RWPE1 (cell line): ENCODE results near the gene ASB10.

Source experiments
- CTCF ChIA-PET: fragments of 350-600 bp; sonication (Branson Sonifier 250); formaldehyde crosslinking; extraction: SDS; loops from one replicate; lab custom pipeline; 2021; lab: Yijun Ruan, JAX
- POLR2A ChIA-PET: fragments of 400-600 bp; formaldehyde crosslinking; extraction: SDS; loops from one replicate; lab custom pipeline; 2020; ENCODE audit warnings: antibody characterized with exemption; ENCODE audit not compliant: low non-redundant PET; lab: Yijun Ruan, JAX
- DNase-seq: peaks from one replicate; pipeline ENCODE4 v3.0.0; 2012; ENCODE audit warnings: low spot score
- H3K27ac ChIP-seq: fragments of 450-650 bp; 2 replicates; pipeline ENCODE4 v1.5.1; 2017
- TF ChIP-seq, protein P1 (sequence below): fragments of 450-650 bp; conservative IDR thresholded peaks from 2 replicates; pipeline ENCODE4 v1.5.1; 2017; ENCODE audit warnings: low read depth, mild to moderate bottlenecking

The ASB10 gene

DNA sequence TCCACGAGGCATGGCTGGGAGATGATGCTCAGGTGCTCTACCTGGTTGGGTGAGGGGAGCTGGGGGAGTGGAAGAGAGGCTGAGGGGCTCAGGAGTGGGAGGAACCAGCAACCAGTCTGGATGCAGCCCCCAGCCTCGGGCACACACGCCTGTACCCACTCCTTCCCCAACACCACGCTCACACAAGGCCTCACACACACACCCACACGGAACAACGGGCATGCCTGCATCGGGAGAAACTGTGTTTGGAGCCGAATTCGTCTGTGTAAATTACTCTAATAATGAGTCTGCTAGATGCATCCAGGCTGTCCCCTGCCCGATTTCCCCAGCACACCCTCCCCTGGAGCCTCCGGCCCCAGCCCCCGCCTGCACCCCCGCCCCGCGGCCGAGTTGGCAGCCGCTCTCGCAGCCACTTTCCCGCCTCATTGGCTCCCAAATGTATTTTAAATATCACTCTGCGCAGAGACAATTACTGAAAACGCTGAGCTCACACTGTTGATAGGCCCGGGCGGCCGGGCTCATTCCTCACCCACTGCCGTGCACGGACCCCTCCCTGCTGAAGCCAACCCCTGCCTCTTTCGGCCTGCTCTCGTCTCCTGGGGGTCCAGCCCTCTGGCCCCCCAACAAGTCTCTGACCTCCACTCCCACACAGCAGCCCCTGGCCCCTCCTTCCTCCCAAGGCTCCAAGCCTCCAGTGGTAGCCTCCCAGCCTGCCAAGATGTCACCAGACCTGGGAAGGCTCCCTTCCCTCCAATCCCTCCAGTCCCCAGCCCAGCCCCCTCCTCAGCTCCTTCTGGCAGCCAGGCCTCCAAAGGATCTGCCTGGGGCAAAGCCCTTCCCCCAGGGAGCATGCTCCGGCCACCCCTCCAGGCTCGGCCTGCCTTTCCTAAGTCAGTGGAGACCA is 12.1 kb upstream of the ASB10 start:
- no peak overlapping the region for H3K27ac ChIP-seq
- DNase-seq = no peak
- CTCF ChIA-PET = no interaction called here
- TF ChIP-seq, protein P1, sequence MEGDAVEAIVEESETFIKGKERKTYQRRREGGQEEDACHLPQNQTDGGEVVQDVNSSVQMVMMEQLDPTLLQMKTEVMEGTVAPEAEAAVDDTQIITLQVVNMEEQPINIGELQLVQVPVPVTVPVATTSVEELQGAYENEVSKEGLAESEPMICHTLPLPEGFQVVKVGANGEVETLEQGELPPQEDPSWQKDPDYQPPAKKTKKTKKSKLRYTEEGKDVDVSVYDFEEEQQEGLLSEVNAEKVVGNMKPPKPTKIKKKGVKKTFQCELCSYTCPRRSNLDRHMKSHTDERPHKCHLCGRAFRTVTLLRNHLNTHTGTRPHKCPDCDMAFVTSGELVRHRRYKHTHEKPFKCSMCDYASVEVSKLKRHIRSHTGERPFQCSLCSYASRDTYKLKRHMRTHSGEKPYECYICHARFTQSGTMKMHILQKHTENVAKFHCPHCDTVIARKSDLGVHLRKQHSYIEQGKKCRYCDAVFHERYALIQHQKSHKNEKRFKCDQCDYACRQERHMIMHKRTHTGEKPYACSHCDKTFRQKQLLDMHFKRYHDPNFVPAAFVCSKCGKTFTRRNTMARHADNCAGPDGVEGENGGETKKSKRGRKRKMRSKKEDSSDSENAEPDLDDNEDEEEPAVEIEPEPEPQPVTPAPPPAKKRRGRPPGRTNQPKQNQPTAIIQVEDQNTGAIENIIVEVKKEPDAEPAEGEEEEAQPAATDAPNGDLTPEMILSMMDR = no peak
- POLR2A ChIA-PET = no interaction called here

DNA sequence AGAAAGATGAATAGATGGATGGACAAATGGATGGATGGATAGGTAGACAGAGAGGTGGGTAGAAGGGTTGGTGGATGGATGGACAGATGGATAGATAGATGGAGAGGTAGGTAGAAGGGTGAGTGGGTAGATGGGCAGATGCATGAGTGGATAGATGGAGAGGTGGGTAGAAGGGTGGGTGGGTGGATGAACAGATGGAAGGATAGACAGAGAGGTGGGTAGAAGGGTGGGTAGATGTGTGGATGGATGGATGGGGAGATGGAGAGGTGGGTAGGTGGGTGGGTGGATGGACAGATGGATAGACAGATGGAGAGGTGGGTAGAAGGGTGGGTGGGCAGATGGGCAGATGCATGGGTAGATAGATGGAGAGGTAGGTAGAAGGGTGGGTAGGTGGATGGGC is 10.9 kb upstream of the ASB10 start:
- no peak for DNase-seq
- POLR2A ChIA-PET = no interaction called here
- H3K27ac ChIP-seq = no peak overlapping the region
- TF ChIP-seq, protein P1 = no peak
- CTCF ChIA-PET = no interaction called here

DNA sequence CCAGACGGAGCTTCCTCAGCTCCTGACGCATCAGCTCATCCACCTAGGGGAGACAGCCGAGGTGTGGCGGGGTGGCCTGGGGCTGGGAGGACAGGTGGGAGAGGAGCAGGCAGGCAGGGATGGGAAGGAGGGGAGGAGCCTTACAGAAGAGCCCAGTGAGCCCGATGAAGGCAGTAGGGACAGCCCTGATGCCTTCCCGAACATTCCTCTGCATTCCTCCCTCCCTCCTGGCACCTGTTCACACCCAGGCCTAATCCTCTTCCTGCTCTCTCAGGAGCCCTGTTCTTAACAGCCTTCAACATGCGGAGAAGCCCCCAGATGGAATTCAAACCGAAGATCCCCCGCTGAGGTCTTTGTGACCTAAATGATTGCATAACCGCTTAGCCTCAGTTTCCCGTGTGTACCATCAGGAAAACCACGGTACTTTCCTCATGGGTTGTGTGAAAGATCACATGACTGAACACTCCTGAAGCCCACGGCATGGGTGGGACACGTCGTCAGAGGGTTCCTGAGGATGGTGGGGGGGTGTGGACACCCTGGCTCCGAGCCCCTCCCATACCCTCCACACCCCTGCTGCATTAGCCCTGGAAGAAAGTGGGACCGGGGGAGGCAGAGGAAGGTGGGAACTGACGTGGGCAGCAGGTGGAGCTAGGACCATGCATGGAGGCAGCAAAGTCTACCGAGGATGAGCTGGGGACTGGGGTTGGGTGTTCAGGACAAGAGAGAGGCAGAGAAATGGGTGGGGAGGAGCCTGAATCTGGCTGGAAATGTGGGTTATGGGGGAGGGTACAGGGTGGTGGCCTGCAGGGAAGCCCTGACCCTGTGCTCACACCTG is 8.8 kb upstream of the ASB10 start:
- ChIA-PET POLR2A (no interaction called here), CTCF (no interaction called here)
- H3K27ac ChIP-seq = no peak overlapping the region
- no peak for DNase-seq
- TF ChIP-seq, protein P1 = no peak

DNA sequence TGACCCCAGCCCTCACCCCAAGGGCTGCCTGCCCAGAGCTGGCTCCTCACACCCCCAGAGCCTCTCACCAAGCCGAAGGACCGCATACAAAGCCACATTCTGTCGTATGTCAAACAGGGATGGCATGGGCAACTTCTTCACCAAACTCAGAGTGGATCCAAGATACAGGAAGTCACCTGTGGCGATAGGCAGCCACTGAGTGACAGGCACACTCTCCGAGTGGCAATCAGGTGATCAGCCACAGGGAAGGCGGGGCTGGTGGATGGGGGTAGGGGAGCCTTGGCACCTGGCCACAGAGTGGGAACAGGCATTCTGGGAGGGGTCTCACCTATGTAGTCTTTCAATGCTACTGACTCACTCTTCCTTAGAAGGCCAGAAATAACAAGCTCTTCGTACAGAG is 7.1 kb upstream of the ASB10 start:
- TF ChIP-seq, protein P1 = no peak
- POLR2A ChIA-PET = no interaction called here
- H3K27ac ChIP-seq = no peak overlapping the region
- CTCF ChIA-PET = no interaction called here
- no peak for DNase-seq

DNA sequence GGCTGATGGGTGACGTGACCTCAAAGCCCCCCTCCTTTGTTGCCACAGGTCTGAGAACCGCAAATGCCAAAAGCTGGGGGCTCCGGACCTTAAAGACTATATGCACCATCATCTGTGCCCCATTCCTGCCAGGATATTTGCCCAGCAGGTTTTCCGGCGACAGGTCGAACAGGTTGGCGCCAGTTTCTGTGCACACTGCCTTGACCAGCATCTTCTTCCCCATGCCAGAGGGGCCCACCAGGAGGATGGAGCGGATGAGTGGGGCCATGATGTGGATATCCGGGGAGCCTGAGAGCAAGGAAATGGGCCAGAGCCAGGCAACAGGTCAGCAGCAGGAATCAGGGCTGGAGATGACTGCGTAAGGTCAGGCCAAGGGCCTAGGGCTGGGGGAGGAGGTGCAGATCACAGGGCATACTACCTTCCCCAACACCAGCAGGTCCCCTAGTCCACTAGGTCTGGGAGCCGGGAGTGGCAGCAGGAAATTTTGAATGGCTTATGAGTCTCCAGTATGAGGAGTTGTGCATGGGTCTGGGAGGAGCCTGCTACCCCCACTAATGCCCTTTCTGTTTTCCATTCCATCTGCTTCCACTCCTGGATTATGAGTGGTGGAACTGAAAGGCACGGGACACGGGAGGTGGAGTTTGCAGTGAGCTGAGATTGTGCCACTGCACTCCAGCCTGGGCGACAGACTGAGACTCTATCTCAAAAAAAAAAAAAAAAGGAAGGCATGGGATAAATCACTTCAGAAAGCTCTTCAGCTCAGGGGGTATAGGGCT is 6.3 kb upstream of the ASB10 start:
- H3K27ac ChIP-seq = no peak overlapping the region
- POLR2A ChIA-PET = no interaction called here
- TF ChIP-seq, protein P1 = no peak
- CTCF ChIA-PET = no interaction called here
- DNase-seq = no peak

DNA sequence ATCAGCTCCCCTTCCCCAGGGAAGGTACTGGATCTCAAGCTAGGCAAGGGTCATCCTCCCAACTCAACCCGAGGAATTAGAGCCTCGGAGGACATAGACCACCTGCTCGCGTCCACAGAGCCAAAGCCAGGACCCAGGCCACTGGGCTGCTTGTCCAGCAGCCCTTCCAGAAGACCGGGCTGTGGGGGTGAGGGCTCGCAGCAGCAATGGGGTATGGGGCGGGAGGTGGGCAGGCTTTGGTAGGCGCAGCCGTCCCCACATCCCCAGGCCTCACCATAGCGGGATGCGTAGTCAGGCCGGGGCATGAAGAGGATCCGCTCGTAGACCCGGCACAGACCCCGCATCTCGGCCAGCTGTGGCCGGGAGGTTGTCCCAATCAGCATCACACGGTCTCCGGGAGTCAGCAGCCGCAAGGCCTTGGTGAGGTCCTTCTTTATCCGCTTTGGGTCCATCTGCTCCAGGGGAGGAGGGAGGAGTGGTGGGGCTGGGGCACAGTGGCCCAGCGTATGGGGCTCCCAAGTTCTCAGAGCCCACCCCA is 5.0 kb upstream of the ASB10 start:
- H3K27ac ChIP-seq = no peak overlapping the region
- no peak for DNase-seq
- ChIA-PET CTCF (no interaction called here), POLR2A (no interaction called here)
- TF ChIP-seq, protein P1 = no peak
